IMR-90 (cell line): ENCODE data around the gene GFOD2.

Experiments
- MAFK ChIP-seq: IDR thresholded peaks from 2 replicates; pipeline ENCODE4 v1.6.1; 2012; ENCODE audit warnings: low read depth, low read length, improper control_type of control experiment
- TF ChIP-seq, protein P1 (sequence below): conservative IDR thresholded peaks from 2 replicates; pipeline ENCODE4 v1.5.1; 2012; ENCODE audit warnings: mild to moderate bottlenecking, low read depth, low read length, improper control_type of control experiment
- TF ChIP-seq, protein P2 (sequence below): fragments of 150-350 bp; IDR thresholded peaks from 2 replicates; pipeline ENCODE4 v1.6.1; 2016; ENCODE audit warnings: low read depth, mild to moderate bottlenecking, low read length, moderate library complexity, borderline replicate concordance

DNA sequence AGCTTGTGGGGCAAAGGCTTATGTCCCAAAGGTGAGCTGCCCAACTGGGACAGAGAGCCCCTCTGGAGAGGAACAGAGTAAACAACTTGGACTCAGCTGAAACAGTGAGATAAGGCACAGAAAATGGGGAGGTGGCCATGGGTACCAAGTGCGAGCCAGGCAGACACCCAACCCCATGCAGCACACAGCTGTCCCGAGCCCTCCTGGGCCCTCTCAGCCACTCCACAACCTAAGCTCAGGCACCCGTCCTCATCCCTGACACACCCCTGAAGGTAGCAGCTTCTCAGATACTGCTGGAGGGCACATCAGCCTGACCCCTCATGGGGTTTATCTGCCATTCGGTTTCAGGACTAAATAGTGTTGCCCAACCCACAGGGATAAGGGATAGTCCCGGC lies 4.8 kb upstream of the GFOD2 start:
- TF ChIP-seq, protein P1, sequence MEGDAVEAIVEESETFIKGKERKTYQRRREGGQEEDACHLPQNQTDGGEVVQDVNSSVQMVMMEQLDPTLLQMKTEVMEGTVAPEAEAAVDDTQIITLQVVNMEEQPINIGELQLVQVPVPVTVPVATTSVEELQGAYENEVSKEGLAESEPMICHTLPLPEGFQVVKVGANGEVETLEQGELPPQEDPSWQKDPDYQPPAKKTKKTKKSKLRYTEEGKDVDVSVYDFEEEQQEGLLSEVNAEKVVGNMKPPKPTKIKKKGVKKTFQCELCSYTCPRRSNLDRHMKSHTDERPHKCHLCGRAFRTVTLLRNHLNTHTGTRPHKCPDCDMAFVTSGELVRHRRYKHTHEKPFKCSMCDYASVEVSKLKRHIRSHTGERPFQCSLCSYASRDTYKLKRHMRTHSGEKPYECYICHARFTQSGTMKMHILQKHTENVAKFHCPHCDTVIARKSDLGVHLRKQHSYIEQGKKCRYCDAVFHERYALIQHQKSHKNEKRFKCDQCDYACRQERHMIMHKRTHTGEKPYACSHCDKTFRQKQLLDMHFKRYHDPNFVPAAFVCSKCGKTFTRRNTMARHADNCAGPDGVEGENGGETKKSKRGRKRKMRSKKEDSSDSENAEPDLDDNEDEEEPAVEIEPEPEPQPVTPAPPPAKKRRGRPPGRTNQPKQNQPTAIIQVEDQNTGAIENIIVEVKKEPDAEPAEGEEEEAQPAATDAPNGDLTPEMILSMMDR, result no peak
- TF ChIP-seq, protein P2, sequence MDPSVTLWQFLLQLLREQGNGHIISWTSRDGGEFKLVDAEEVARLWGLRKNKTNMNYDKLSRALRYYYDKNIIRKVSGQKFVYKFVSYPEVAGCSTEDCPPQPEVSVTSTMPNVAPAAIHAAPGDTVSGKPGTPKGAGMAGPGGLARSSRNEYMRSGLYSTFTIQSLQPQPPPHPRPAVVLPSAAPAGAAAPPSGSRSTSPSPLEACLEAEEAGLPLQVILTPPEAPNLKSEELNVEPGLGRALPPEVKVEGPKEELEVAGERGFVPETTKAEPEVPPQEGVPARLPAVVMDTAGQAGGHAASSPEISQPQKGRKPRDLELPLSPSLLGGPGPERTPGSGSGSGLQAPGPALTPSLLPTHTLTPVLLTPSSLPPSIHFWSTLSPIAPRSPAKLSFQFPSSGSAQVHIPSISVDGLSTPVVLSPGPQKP, result no peak
- TF ChIP-seq MAFK, result no peak
